Activated CD4-positive, alpha-beta T cell treated with anti-CD3 and anti-CD28 coated beads, Interleukin-2, amount 10 ng/mL, durations not matched to agents 7 days and 5 days (primary cell): ENCODE measurements around the gene DDRGK1. TPM values are rescaled to one million over a fixed set of nuclear protein-coding genes. Genes with fewer than 3 reads are reported as not detected.
A peak's percentile ranks its signal among the peaks of the same experiment; 100 is the strongest.

Source experiments
- CTCF ChIA-PET: fragments of 350-600 bp; sonication (Branson Sonifier 250); formaldehyde crosslinking; loops from one replicate; lab custom pipeline; 2021; ENCODE audit warnings: antibody characterized with exemption; lab: Charles Lee
- POLR2A ChIA-PET: fragments of 350-600 bp; sonication (Branson Sonifier 250); formaldehyde crosslinking; loops from one replicate; lab custom pipeline; 2021; ENCODE audit warnings: antibody characterized with exemption; lab: Charles Lee
- DNase-seq: peaks from one replicate; pipeline ENCODE4 v3.0.0-alpha.2; 2020
- H3K27ac Mint-ChIP-seq: one replicate; pipeline ENCODE4 v1.8.0; 2021; ENCODE audit warnings: mild to moderate bottlenecking, moderate library complexity, mixed read lengths
- H3K27me3 Mint-ChIP-seq: one replicate; pipeline ENCODE4 v1.8.0; 2021; ENCODE audit warnings: mixed read lengths
- H3K36me3 Mint-ChIP-seq: one replicate; pipeline ENCODE4 v1.8.0; 2021; ENCODE audit warnings: low read depth, mixed read lengths
- H3K4me1 Mint-ChIP-seq: one replicate; pipeline ENCODE4 v1.8.0; 2021; ENCODE audit warnings: mixed read lengths
- H3K4me3 Mint-ChIP-seq: one replicate; pipeline ENCODE4 v1.8.0; 2021; ENCODE audit warnings: mild to moderate bottlenecking, moderate library complexity, mixed read lengths
- H3K9me3 Mint-ChIP-seq: one replicate; pipeline ENCODE4 v1.8.0; 2021; ENCODE audit warnings: mixed read lengths
- total RNA-seq, 2 experiments: library from RNA; stranded (reverse); gene quantifications; one replicate each; pipeline ENCODE4 v1.2.3, GENCODE V29; 2021

DDRGK1 gene
- total RNA-seq, 2 experiments from 2014 or later: 46.5 to 58.9 TPM

DNA sequence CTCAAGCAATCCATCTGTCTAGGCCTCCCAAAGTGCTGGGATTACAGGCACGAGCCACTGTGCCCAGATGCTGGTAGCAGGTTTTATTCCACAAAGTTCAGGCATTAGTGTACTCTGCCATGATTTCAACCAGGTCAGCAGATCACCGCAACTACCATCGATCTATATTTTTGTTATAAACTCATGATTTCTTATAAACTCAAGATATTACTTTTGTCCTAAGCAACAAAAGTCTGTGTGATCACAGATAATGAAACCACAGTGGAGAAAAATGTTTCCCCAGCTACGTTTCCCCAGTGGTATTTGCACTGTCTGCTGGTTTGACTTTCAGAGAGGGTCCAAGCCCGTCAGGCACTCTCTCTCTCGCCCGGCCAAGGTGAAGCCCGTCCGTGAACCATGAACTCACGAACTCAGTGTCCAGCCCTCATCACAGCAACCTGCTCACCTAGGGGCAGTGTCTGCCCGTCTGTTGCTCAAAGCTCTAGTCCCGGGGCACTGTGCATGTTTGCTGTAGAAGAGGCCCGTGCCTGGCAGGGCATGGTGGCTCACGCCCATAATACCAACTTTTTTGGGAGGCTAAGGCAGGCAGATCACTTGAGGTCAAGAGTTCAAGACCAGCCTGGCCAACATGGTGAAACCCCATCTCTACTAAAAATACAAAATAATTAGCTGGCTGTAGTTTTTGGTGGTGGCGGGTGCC, 27.6 kb upstream of the DDRGK1 start:
- Mint-ChIP-seq H3K4me3 (no peak overlapping the region), H3K9me3 (no peaks in the 10 kb centered on the region), H3K27me3 (peaks cover 12% of the 10 kb centered on the region), H3K27ac (no peak overlapping the region), H3K36me3 (no peaks in the 10 kb centered on the region), H3K4me1 (no peaks in the 10 kb centered on the region)
- ChIA-PET POLR2A (no interaction called here), CTCF (interaction anchor here (1.3 kb wide), 1 partner anchor 11 kb away, joined by 4 read pairs; no protein-coding TSS in a partner anchor)
- DNase-seq: no peak

DNA sequence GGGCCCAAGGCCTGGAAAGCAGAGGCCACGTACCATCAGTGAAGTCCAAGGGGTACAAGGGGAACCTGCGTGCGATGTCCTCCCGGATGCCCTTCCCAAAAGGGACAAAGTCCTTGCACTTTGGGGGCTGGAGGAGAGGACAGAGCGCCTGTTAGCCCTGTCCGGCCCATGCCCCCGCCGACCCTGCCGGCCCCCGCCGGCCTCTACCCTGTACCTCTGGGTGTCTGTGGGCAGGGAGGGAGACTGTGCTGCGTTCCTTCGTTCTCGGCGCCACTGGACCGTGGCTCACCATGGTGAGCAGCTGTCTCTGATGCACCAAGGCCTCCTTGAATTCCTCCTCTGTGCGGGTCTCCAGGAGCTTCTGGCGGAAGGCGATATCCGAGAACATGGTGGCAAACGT, 26.6 kb upstream of the DDRGK1 start:
- POLR2A ChIA-PET: no interaction called here
- Mint-ChIP-seq H3K36me3 (no peaks in the 10 kb centered on the region), H3K27ac (no peak overlapping the region), H3K4me3 (no peak overlapping the region), H3K4me1 (no peaks in the 10 kb centered on the region), H3K27me3 (peaks cover 4% of the 10 kb centered on the region), H3K9me3 (no peaks in the 10 kb centered on the region)
- no peak for DNase-seq
- CTCF ChIA-PET: no interaction called here

DNA sequence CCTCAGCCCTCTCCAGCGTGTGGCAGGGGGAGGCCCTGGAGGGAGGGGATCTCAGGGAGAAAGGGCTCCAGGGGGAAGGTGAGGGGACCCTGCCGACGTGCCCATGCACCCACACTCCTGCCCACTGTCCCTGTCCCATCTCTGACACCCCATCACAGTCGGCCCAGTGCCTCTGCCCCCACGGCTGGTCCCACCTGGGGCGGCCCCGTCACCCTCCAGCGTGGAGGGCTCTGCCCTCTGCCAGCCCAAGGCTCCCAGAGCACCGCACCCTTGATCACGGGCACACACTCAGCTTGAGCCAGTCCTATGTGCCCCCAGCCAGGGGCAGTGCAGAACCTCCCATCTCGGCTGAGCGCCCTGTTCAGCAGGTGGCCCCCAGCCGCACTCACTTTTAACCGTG, 25.3 kb upstream of the DDRGK1 start:
- CTCF ChIA-PET: no interaction called here
- H3K9me3 Mint-ChIP-seq: no peaks in the 10 kb centered on the region
- no peak overlapping the region for H3K27ac Mint-ChIP-seq
- no peak for DNase-seq
- POLR2A ChIA-PET: no interaction called here
- H3K4me3 Mint-ChIP-seq: no peak overlapping the region
- peaks cover under 1% of the 10 kb centered on the region for H3K36me3 Mint-ChIP-seq
- H3K4me1 Mint-ChIP-seq: peaks cover under 1% of the 10 kb centered on the region
- no peaks in the 10 kb centered on the region for H3K27me3 Mint-ChIP-seq

DNA sequence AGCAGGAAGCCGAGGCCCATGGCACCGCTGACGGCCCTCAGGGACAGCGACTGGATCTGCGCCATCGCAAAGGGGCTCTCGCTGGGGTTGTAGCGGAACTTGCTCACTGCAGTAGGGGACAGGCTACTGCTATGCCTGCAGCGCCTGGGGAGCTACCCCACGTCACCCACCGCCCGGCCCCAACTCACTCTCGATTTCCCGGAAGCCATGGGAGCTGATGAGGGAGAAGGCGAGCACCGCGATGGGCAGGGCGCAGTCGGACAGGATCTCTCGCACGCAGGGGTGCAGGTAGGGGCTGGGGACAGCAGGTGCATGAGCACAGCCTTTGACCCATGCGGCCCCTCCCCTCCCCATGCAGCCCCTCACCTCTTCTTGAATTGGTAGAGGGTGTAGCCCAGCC, 24.7 kb upstream of the DDRGK1 start:
- H3K9me3 Mint-ChIP-seq: no peaks in the 10 kb centered on the region
- CTCF ChIA-PET: no interaction called here
- POLR2A ChIA-PET: no interaction called here
- DNase-seq: no peak
- H3K4me1 Mint-ChIP-seq: peaks cover 3% of the 10 kb centered on the region
- no peak overlapping the region for H3K27ac Mint-ChIP-seq
- H3K27me3 Mint-ChIP-seq: no peaks in the 10 kb centered on the region
- no peak overlapping the region for H3K4me3 Mint-ChIP-seq
- peaks cover 2% of the 10 kb centered on the region for H3K36me3 Mint-ChIP-seq

DNA sequence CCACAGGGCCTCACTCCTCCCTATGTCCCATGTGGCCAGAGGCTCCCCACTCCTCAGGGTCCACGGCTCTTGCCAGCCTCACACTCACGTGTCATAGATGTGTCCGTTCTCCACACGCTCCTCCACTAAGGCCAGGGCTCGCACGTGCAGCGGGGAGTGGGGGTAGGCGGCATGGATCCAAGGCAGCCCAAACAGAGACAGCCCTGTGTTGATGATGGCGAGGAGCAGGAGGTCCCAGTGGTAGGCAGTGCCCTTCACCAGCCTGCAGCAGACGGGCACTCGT, 24.2 kb upstream of the DDRGK1 start:
- no peak overlapping the region for H3K4me3 Mint-ChIP-seq

DNA sequence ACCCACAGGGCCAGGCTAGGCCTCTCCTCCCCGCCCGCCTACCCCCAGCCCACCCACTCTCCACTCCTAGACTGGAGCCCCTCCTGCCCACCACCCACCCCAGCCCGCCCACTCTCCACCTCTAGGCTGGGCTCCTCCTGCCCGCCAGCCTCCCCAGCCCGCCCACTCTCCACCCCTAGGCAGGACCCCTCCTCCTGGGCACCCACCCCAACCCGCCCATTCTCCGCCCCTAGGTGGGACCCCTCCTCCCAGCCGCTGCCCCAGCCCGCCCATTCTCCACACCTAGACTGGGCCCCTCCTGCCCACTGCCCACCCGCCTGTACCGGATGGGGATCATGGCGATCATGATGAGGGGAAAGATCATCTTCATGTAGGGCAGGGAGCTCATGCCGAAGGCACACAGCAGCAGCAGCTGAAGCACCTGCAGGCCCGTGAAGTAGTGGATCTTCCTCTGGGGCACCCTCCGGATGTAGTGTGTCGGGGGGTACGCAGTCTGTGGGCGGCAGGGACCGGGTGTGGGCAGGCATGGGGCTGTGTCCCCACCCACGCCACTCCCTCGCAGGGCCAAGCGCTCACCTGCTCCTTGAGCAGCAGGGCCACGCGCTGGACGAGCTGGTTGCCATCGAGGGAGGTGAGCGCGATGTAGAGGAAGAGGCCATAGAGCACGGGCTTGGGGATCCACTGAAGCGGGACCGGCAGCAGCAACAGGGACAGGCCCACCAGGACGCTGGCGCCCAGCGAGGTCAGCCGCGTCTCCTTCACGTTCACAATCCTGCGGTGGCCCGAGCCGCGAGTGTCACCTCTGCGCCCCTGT, 23.7 kb upstream of the DDRGK1 start:
- no peaks in the 10 kb centered on the region for H3K9me3 Mint-ChIP-seq
- DNase-seq: no peak
- H3K27me3 Mint-ChIP-seq: no peaks in the 10 kb centered on the region
- ChIA-PET POLR2A (no interaction called here), CTCF (no interaction called here)
- peaks cover 12% of the 10 kb centered on the region for H3K4me1 Mint-ChIP-seq
- peaks cover 2% of the 10 kb centered on the region for H3K36me3 Mint-ChIP-seq
- H3K4me3 Mint-ChIP-seq: no peak overlapping the region
- H3K27ac Mint-ChIP-seq: no peak overlapping the region

More for the DNA sequence above, 24.2 kb upstream of the DDRGK1 start:
- ChIA-PET CTCF (no interaction called here), POLR2A (no interaction called here)
- no peaks in the 10 kb centered on the region for H3K9me3 Mint-ChIP-seq
- H3K36me3 Mint-ChIP-seq: peaks cover 2% of the 10 kb centered on the region
- no peak for DNase-seq
- H3K4me1 Mint-ChIP-seq: peaks cover 6% of the 10 kb centered on the region
- no peaks in the 10 kb centered on the region for H3K27me3 Mint-ChIP-seq
- H3K27ac Mint-ChIP-seq: no peak overlapping the region

DNA sequence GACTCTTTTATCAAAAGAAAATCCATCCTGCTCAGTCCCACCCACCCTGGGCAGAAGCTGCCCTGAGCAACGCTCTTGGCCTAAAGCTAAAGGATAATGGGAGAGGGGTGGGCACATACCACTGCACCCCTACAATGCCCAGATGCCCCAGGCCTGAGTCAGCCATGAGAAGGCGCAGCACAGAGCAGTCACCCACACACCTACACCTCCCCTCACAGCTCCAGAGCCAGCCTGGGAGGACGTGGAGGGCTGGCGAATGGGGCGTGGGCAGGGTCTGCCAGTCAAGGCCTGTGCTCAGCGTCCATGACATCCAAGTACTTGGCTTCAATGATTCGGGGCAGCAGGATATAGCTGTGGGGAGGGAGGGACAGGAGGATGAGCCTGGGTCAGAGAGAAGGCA, 23.0 kb upstream of the DDRGK1 start:
- Mint-ChIP-seq H3K4me1 (peaks cover 18% of the 10 kb centered on the region), H3K27me3 (no peaks in the 10 kb centered on the region), H3K36me3 (peaks cover 5% of the 10 kb centered on the region), H3K4me3 (no peak overlapping the region), H3K27ac (no peak overlapping the region), H3K9me3 (no peaks in the 10 kb centered on the region)
- ChIA-PET POLR2A (no interaction called here), CTCF (no interaction called here)
- DNase-seq: no peak

DNA sequence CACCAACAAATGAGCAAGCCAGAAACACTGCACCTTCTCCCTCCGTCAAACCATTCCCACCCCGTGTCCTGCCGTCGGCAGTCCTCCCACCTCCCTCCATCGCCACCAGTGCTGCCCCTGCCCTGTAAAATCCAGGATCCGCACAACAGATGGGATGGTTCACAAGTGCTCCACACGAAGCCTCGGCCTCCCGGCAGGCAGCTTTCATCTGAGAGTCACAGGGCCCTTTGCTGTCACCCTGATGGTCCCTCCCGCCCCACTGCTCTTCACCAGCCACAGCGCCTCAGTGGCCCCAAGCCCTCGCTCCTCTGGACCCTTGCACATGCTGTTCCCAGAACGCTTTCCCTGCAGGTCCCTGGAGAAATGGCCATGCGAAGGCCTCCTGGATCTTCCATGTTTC, 22.4 kb upstream of the DDRGK1 start:
- H3K4me1 Mint-ChIP-seq: peaks cover 20% of the 10 kb centered on the region
- no peak for DNase-seq
- no peaks in the 10 kb centered on the region for H3K27me3 Mint-ChIP-seq
- ChIA-PET CTCF (no interaction called here), POLR2A (no interaction called here)
- no peak overlapping the region for H3K27ac Mint-ChIP-seq
- peaks cover 9% of the 10 kb centered on the region for H3K36me3 Mint-ChIP-seq
- H3K4me3 Mint-ChIP-seq: no peak overlapping the region
- no peaks in the 10 kb centered on the region for H3K9me3 Mint-ChIP-seq

DNA sequence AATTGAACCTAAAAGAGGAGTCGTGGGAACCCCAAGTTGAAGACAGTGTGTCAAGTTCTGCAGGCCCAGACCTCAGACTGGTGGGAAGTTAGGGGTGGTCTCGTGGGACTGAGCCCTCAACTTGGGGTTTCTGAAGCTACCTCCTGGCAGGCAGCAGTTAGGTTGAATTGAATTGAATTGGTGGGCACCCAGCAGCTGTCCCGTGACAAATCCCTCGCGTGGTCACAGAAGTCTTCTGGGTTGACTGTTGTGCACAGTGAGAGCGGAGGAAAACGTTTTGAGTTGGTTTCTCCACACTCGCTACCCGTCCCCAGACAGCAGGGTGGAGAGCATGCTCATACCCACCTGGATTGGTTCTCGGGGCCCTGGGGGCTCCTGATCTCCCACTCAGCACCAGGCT, 21.6 kb upstream of the DDRGK1 start:
- Mint-ChIP-seq H3K9me3 (no peaks in the 10 kb centered on the region), H3K4me1 (peaks cover 22% of the 10 kb centered on the region), H3K27ac (no peak overlapping the region), H3K36me3 (peaks cover 13% of the 10 kb centered on the region), H3K4me3 (no peak overlapping the region), H3K27me3 (no peaks in the 10 kb centered on the region)
- ChIA-PET POLR2A (no interaction called here), CTCF (interaction anchor here (0.6 to 1.3 kb wide), 3 partner anchors 10 to 83 kb away, joined by 3 read pairs; no protein-coding TSS in a partner anchor)
- no peak for DNase-seq

DNA sequence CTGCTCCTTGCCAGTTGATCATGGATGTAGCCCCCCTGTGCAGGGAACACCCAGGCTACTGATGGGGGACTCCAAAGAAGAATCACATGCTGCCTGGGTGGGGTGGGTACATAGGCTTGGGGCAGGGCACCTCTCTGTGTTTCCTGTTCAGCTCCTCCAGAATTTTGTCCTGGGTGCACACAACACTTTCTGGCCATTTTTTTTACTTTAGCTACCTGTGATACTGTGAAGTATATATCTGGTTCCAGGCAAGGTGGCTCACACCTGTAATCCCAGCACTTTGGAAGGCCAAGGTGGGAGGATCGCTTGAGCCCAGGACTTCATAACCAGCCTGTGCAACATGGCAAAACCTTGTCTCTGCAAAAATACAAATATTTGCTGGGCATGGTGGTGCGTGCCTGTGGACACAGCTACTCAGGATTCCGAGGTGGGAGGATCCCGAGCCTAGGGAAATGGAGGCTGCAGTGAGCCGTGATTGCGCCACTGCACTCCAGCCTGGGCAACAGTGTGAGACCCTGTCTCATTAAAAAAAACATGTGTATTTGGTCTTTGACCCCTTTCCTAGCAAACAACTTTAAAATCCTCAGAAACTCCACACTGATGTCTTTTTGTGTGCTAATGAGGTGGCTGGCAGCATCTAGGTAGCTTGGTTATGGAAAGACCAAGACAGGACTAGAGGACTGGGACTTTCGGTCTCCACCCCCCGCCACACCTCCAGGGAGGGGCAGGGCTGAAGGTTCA, 20.4 kb upstream of the DDRGK1 start:
- ChIA-PET CTCF (interaction anchor here (1.3 to 1.6 kb wide), 2 partner anchors 12 to 53 kb away, joined by 3 read pairs; no protein-coding TSS in a partner anchor), POLR2A (no interaction called here)
- Mint-ChIP-seq H3K36me3 (peaks cover 13% of the 10 kb centered on the region), H3K27ac (peak overlapping the region; percentile 64), H3K9me3 (no peaks in the 10 kb centered on the region), H3K27me3 (no peaks in the 10 kb centered on the region), H3K4me3 (no peak overlapping the region), H3K4me1 (peaks cover 22% of the 10 kb centered on the region)
- no peak for DNase-seq

DNA sequence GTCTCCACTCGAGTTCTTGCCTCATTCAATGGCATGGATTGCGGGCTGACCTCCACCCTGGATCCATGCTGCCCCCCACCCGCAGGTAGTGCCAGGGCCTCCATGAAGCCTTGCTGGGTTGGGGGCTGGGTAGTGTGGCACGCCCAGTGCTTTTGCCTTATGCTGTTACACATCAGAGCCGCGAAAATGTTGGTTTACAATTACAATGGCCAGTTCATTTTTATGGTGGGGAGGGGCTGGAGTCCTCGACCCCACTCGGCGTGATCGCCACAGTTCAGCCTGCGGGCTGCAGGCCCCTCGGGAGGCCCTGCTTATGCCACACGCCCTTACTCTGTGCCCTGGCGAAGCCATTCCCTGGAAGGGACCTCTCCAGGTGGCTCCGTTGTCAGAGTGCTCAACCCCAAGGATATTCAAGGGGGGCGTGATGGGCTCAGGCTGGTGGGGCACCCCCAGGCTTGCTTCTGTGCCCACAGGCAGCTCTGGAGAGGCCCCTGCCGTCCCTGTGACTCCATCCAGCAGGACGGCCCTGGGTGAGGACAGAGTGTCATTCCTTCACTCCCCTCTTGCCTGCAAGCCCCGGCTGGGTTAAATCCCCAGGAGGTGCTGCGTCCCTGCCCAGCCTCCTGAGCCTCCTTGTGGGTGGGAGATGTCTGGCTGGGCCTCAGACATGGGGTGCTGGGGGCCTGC, 19.7 kb upstream of the DDRGK1 start:
- POLR2A ChIA-PET: no interaction called here

DNA sequence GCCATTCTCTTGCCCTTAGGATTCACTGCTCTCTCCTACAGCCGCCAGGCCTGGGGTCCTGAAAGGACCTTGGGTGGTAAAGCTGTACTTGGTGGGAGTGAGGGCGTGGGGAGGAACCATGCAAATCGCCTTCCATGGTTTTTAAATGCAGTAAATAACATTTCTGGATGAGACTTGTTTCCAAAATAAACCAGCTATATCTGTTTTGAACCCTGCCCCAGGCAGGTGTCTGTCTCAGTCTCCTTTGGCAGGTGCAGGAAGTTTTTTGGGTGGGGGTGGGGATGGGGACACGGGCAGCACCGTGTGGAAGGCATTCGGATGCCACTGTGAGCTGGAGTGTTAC, 19.1 kb upstream of the DDRGK1 start:
- Mint-ChIP-seq H3K36me3 (peaks cover 13% of the 10 kb centered on the region), H3K27me3 (no peaks in the 10 kb centered on the region)
- POLR2A ChIA-PET: no interaction called here

More for the DNA sequence above, 19.7 kb upstream of the DDRGK1 start:
- no peaks in the 10 kb centered on the region for H3K27me3 Mint-ChIP-seq
- H3K4me3 Mint-ChIP-seq: no peak overlapping the region
- peak overlapping the region; percentile 88 for H3K27ac Mint-ChIP-seq
- H3K9me3 Mint-ChIP-seq: no peaks in the 10 kb centered on the region
- CTCF ChIA-PET: interaction anchor here (1.2 to 1.6 kb wide), 3 partner anchors 9 to 53 kb away, joined by 3 to 5 read pairs (median 4); no protein-coding TSS in a partner anchor
- DNase-seq: no peak
- peaks cover 22% of the 10 kb centered on the region for H3K4me1 Mint-ChIP-seq
- H3K36me3 Mint-ChIP-seq: peaks cover 13% of the 10 kb centered on the region

More for the DNA sequence above, 19.1 kb upstream of the DDRGK1 start:
- Mint-ChIP-seq H3K4me3 (no peak overlapping the region), H3K9me3 (no peaks in the 10 kb centered on the region), H3K27ac (peak overlapping the region; percentile 88), H3K4me1 (peaks cover 22% of the 10 kb centered on the region)
- DNase-seq: no peak
- CTCF ChIA-PET: interaction anchor here (0.6 to 1.6 kb wide), 4 partner anchors 10 to 52 kb away, joined by 3 to 5 read pairs (median 4); no protein-coding TSS in a partner anchor
